Inferior parietal cortex (tissue), 1 donor: Measurements from ENCODE around the gene CPNE4.

ENCODE experiments used
- DNase-seq: peaks from one replicate; pipeline ENCODE4 v3.0.0-alpha.2; 2016; ENCODE audit errors: extremely low spot score

Gene CPNE4

DNA sequence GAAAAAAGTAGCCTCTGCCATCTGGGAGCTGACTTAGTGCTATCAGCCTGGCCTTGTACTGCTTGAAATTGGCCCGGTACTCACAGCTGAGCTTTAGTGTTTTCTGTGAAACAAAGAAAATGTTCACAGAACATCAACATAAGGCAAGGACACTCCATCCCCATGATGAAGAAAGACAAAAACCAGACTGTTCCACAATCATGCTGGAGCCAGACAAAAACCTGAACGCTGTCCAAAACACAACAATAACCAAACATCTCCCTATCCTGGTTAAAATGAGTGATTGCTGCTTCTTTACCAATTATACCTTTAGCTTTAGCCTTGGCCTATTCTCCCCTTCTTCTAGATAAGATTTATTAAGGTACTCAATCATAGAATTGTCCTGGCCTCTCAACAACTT is 153.9 kb downstream of the CPNE4 start:
- no peak for DNase-seq

DNA sequence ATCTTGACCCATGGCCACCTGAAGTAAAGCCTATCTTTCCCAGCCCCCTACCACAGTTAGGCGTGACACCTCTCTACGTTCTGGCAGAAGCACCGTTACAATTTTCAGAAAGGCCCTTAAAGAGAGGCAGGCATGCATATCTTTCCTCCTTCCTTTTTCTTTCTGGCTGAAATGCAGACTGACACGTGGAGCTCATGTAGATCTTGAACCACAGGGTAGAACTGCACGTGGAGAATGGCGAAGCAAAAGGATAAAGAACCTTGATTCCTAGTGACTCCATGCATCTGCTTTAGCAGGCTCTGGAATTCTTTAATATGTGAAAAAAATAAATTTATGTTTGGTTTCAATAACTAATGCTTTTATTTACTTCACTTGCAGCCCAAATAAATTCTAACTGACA is 166.6 kb downstream of the CPNE4 start:
- DNase-seq, result no peak

GRCh38 chr3:131856171-131856570 is 178.6 kb downstream of the CPNE4 start:
- DNase-seq, result no peak

DNA sequence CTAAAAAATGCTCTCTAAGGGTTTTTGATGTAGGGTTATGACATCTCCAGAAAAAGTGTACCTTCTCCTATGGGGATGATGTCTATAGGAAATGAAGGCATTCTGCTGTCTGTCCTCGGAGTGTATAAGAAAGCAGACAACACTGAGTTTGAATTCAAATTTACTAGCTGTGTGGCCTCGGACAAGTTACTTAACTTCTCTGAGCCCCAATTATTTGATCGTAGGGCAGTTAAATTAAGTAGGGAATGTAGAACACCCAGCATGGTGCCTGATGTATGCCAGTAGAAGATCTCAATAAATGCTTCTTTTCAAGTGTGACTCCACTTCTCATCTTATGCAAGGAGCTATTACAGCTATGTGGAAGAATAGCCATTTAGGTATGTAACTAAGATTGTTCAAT is 184.6 kb downstream of the CPNE4 start:
- no peak for DNase-seq

- DNase-seq, result no peak
These were observed 185.2 kb downstream of the CPNE4 start for GRCh38 chr3:131849616-131850015.

DNA sequence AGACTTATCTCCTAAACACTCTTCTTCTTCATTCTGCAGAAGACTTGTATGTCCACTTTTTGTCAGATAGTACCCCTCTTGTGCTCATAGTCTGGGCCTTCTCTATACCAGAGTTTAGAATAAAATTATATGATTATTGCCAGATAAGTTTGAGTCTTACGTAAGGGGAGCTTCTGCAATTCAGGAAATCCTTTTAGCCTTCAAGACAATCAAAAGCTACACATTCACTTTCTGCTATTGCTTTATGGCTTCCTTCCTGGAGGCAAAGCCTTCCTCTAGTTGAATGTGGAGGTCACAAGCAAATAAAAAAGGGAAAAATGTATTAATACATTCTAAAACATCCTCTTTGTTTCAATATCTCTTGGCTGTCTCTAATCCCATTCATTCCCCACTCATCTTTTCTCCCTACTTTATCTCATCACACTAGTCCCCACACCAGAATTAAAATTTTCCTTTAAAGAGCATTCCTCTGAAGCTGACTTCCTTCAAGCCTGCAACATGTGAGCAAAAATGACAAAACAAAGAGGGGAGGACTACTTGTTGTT is 186.8 kb downstream of the CPNE4 start:
- DNase-seq, result no peak

- DNase-seq, result no peak
These were observed 188.4 kb downstream of the CPNE4 start for GRCh38 chr3:131846296-131846924.

GRCh38 chr3:131843174-131843573 is 191.6 kb downstream of the CPNE4 start:
- no peak for DNase-seq

- no peak for DNase-seq
These were observed 194.5 kb downstream of the CPNE4 start for GRCh38 chr3:131840156-131840797.

DNA sequence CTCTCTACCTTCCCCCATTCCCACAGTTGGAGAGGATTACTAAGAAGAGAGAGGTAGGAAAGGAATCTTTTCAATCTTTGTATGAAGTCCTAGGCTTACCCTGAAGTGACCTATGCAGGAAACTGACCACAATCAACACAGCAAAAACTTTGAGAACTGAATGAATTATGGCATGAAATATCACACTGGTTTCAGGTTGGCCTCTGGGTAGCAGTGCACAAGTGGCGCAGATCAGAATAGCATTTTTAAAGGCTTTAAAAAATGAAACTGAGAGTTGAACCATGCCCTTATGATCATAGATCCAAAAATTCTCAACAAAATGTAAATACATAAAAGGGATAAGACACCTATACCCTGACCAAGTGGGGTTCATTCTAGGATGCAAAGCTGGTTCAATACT is 198.9 kb downstream of the CPNE4 start:
- DNase-seq, result no peak

- DNase-seq, result no peak
These were observed 203.2 kb downstream of the CPNE4 start for GRCh38 chr3:131831608-131832007.

- DNase-seq, result no peak
These were observed 213.5 kb downstream of the CPNE4 start for GRCh38 chr3:131821191-131821762.

GRCh38 chr3:131819381-131820055 is 215.3 kb downstream of the CPNE4 start:
- DNase-seq, result peak; percentile 44

DNA sequence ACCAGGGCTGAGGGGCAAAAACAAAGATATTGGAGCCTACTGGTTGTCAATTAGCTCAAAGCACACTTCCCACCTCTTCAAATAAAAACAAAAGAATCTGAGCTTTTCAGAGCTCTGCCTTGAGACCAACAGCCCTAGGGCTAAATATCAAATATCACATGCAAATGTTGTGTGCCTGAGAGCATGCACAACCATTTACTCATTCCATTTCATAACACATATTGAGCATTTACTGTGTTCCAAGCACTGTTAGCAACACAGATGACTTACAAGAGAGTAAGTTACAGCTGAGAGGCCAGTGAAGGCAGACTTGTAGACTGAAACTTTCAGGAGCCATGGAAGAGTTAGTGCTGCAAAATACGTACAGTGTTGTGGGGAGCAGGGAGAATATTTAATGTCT is 222.4 kb downstream of the CPNE4 start:
- no peak for DNase-seq

DNA sequence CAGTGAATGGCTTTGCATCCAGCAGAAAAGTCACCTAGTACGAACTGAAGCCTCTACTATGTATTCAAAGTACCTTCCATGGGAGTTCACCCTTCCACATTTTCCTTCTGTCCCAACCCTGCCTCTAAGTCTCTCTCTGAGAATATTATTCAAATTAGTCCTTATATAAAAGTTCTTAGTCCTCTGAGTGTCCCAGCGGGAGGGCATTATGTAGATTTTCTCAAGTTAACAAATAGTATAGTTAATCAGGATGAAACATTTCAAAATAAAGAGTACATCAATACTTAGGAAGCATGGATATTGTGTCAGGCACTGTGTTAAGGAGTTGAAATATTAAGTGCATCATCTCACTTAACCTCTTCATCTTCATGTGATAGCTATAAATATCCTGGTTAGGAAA is 223.3 kb downstream of the CPNE4 start:
- no peak for DNase-seq

GRCh38 chr3:131807822-131808221 is 227.0 kb downstream of the CPNE4 start:
- DNase-seq, result no peak

- no peak for DNase-seq
These were observed 228.1 kb downstream of the CPNE4 start for GRCh38 chr3:131806736-131807135.

DNA sequence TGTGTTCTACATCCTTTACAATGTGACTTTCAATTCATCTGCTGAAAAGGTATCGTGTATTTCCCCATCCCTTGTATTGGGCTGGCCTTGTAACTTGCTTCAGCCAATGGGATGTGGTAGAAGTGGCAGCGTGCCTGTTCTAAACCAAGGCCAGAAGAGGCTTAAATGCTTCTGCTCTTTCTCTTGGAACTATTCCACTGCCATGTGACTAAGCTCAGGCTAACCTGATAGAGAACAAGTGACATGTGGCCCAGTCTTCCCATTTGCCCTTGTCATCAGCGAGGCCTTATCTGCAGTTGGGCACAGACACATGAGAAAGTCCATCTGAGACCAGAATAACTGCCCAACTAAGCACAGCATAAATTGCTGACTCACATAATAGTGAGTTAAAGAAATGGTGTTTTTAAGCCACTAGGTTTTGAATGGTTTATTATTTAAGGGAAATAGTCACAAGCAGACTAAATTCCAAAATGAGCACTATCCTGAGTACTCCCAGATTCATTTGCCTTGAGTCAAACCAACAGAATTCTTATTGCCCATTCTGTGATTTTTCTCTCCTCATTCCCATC is 230.2 kb downstream of the CPNE4 start:
- no peak for DNase-seq

GRCh38 chr3:131803113-131803512 is 231.7 kb downstream of the CPNE4 start:
- no peak for DNase-seq

GRCh38 chr3:131802029-131802428 is 232.8 kb downstream of the CPNE4 start:
- DNase-seq, result no peak

DNA sequence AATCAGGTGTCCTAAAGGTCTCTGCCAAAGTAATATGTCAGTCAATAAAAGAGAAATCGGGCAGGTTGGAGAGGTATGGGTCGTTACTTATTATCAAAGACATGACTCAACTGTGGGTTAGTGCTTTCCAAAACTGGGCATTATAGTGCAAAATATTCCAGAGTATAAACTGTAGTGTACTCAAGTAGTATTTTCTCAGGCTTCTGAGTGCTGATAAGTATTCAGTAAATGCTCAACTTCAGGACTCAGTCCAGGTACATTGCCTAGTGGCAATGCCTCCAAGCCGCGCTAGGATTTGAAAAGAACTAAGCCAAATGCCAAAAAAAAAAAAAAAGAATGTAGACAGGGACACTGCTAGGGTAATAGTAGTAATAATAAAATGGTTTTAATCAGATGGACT is 233.2 kb downstream of the CPNE4 start:
- DNase-seq, result no peak

DNA sequence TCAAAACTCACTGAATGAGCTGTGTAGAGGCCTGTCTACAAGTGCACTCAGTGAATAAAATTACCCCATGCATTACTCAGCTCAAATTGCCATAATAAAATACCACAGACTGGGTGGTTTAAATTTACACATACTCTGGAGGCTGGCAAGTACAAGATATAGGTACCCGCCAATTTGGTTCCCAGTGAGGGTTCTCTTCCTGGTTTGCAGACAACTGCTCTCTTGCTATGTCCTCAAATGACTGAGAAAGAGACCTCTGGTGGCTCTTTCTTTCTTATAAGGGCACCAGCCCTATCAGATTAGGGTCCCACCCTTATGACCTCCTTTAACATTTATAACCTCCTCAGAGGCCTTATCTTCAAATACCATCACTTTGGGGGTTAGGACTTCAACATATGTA is 237.0 kb downstream of the CPNE4 start:
- no peak for DNase-seq
